Sigmoid colon (tissue), 4 donors: Measurements from ENCODE around the gene SH3RF2.

Experiments
- POLR2AphosphoS5 ChIP-seq, 4 donors: sonication (generic); formaldehyde crosslinking; IDR thresholded peaks; one replicate each; pipeline ENCODE4 v1.6.1; 2017; ENCODE audit warnings: antibody characterized with exemption in 4 of 4
- TF ChIP-seq, protein P1 (sequence below), 4 experiments: fragments of 450-650 bp in 3 of 4; fragments of 200-600 bp in 1 of 4; IDR thresholded peaks; one replicate each; pipeline ENCODE4 v1.5.1; 2016 to 2019; ENCODE audit warnings: antibody characterized with exemption in 4 of 4, mild to moderate bottlenecking in 3 of 4, moderate library complexity in 2 of 4

DNA sequence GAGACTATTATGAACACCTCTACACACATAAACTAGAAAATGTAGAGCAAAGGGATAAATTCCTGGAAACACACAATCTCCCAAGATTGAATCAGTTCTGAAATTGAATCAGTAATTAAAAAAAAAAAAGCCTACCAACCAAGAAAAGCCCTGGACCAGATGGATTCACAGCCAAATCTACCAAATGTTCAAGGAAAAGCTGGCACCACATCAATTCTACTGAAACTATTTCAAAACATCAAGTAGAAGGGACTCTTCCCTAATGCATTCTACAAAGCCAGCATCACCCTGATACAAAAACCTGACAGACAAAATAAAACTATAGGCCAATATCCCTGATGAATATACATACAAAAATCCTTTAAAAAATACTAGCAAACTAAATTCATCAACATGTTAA is 38.2 kb upstream of the SH3RF2 start:
- TF ChIP-seq, protein P1, sequence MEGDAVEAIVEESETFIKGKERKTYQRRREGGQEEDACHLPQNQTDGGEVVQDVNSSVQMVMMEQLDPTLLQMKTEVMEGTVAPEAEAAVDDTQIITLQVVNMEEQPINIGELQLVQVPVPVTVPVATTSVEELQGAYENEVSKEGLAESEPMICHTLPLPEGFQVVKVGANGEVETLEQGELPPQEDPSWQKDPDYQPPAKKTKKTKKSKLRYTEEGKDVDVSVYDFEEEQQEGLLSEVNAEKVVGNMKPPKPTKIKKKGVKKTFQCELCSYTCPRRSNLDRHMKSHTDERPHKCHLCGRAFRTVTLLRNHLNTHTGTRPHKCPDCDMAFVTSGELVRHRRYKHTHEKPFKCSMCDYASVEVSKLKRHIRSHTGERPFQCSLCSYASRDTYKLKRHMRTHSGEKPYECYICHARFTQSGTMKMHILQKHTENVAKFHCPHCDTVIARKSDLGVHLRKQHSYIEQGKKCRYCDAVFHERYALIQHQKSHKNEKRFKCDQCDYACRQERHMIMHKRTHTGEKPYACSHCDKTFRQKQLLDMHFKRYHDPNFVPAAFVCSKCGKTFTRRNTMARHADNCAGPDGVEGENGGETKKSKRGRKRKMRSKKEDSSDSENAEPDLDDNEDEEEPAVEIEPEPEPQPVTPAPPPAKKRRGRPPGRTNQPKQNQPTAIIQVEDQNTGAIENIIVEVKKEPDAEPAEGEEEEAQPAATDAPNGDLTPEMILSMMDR (IDR thresholded peaks at IDR 0.05) = no peak
- no peak for TF ChIP-seq POLR2AphosphoS5 (IDR thresholded peaks at IDR 0.05)
